HL-60/S4 (cell line): ENCODE data around the gene CDCP2.

ENCODE experiments used
- in situ Hi-C: fragments of 300-500 bp; cut with MboI; formaldehyde crosslinking; loops from 2 replicates; pipeline ENCODE4 v1.14.3; 2022; ENCODE audit warnings: low sequenced_read_pairs

Gene CDCP2

GRCh38 chr1:54118704-54119103, 34.1 kb downstream of the CDCP2 start:
- in situ Hi-C loops, result loop anchor here (25.0 kb wide), 1 partner anchor 369 kb away; no protein-coding TSS in a partner anchor

- in situ Hi-C loops, result loop anchor here (25.0 kb wide), 1 partner anchor 369 kb away; no protein-coding TSS in a partner anchor
Observed at GRCh38 chr1:54117815-54118563, 34.8 kb downstream of the CDCP2 start.

GRCh38 chr1:54115520-54115919, 37.3 kb downstream of the CDCP2 start:
- in situ Hi-C loops, result loop anchor here (25.0 kb wide), 1 partner anchor 372 kb away; no protein-coding TSS in a partner anchor

- in situ Hi-C loops, result loop anchor here (25.0 kb wide), 1 partner anchor 372 kb away; no protein-coding TSS in a partner anchor
Observed at GRCh38 chr1:54114955-54115354, 37.8 kb downstream of the CDCP2 start.

- in situ Hi-C loops, result loop anchor here (25.0 kb wide), 1 partner anchor 373 kb away; no protein-coding TSS in a partner anchor
Observed at GRCh38 chr1:54114001-54114400, 38.8 kb downstream of the CDCP2 start.

- in situ Hi-C loops, result loop anchor here (25.0 kb wide), 1 partner anchor 374 kb away; no protein-coding TSS in a partner anchor
Observed at GRCh38 chr1:54112705-54113368, 40.0 kb downstream of the CDCP2 start.

GRCh38 chr1:54112027-54112426, 40.8 kb downstream of the CDCP2 start:
- in situ Hi-C loops, result loop anchor here (25.0 kb wide), 1 partner anchor 375 kb away; no protein-coding TSS in a partner anchor

GRCh38 chr1:54111624-54112023, 41.2 kb downstream of the CDCP2 start:
- in situ Hi-C loops, result loop anchor here (25.0 kb wide), 1 partner anchor 376 kb away; no protein-coding TSS in a partner anchor

- in situ Hi-C loops, result loop anchor here (25.0 kb wide), 1 partner anchor 376 kb away; no protein-coding TSS in a partner anchor
Observed at GRCh38 chr1:54110996-54111395, 41.8 kb downstream of the CDCP2 start.

- in situ Hi-C loops, result loop anchor here (25.0 kb wide), 1 partner anchor 378 kb away; no protein-coding TSS in a partner anchor
Observed at GRCh38 chr1:54109129-54110090, 43.4 kb downstream of the CDCP2 start.

- in situ Hi-C loops, result loop anchor here (25.0 kb wide), 1 partner anchor 379 kb away; no protein-coding TSS in a partner anchor
Observed at GRCh38 chr1:54108156-54108555, 44.6 kb downstream of the CDCP2 start.

GRCh38 chr1:54107131-54107530, 45.7 kb downstream of the CDCP2 start:
- in situ Hi-C loops, result loop anchor here (25.0 kb wide), 1 partner anchor 380 kb away; no protein-coding TSS in a partner anchor

- in situ Hi-C loops, result loop anchor here (25.0 kb wide), 1 partner anchor 381 kb away; no protein-coding TSS in a partner anchor
Observed at GRCh38 chr1:54105736-54106269, 47.0 kb downstream of the CDCP2 start.

- in situ Hi-C loops, result loop anchor here (25.0 kb wide), 1 partner anchor 382 kb away; no protein-coding TSS in a partner anchor
Observed at GRCh38 chr1:54105080-54105479, 47.7 kb downstream of the CDCP2 start.

GRCh38 chr1:54104613-54105012, 48.2 kb downstream of the CDCP2 start:
- in situ Hi-C loops, result loop anchor here (25.0 kb wide), 1 partner anchor 383 kb away; no protein-coding TSS in a partner anchor

- in situ Hi-C loops, result loop anchor here (25.0 kb wide), 1 partner anchor 384 kb away; no protein-coding TSS in a partner anchor
Observed at GRCh38 chr1:54103414-54103813, 49.4 kb downstream of the CDCP2 start.

GRCh38 chr1:54100500-54100899, 52.3 kb downstream of the CDCP2 start:
- in situ Hi-C loops, result loop anchor here (25.0 kb wide), 1 partner anchor 387 kb away; no protein-coding TSS in a partner anchor

- in situ Hi-C loops, result no loop called here
Observed at GRCh38 chr1:54099061-54099610, 53.7 kb downstream of the CDCP2 start.

- in situ Hi-C loops, result no loop called here
Observed at GRCh38 chr1:54096877-54097240, 55.9 kb downstream of the CDCP2 start.
